GM18502 (cell line): ENCODE results near the gene MARF1.
"Not testable (repeated sequence)": the region's sequence is repeated elsewhere in the genome, so short reads cannot be mapped to it uniquely, and the experiment has no call there.

Experiments
- ATAC-seq: cut with Tn5 transposase; IDR thresholded peaks from one replicate; pipeline ENCODE4 v1.9.1; 2021; ENCODE audit warnings: mild to moderate bottlenecking; ENCODE audit not compliant: unreplicated experiment, poor library complexity

MARF1 gene

GRCh38 chr16:15643048-15643945, at the start of gene MARF1:
TSS of gene MARF1 (minus strand) at chr16:15643154. CDS start at chr16:15639233, 3,921 bp downstream.
- ATAC-seq, result peak; percentile 38

- not testable (repeated sequence) for ATAC-seq
These were observed 49.6 kb upstream of the MARF1 start for GRCh38 chr16:15692508-15692907.

- no peak for ATAC-seq
These were observed 48.1 kb upstream of the MARF1 start for GRCh38 chr16:15691046-15691445.

DNA sequence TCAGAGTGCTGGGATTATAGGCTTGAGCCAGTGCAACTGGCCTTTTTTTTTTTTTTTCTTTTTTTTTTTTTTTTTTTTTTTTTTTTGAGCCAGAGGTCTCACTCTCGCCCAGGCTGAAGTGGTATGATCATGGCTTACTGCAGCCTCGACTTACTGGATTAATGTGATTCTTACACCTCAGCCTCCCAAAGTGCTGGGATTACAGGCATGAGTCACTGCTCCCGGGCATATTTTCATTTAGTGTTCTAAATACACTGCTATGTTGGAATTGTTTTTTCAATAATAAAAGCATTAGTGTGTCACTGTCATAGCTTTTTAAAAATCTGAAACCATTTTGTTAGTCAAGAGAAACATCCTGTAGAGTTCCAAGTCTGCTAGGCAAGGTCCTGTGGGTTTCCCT, 47.3 kb upstream of the MARF1 start:
- no peak for ATAC-seq

GRCh38 chr16:15689290-15689689, 46.3 kb upstream of the MARF1 start:
- ATAC-seq, result no peak

DNA sequence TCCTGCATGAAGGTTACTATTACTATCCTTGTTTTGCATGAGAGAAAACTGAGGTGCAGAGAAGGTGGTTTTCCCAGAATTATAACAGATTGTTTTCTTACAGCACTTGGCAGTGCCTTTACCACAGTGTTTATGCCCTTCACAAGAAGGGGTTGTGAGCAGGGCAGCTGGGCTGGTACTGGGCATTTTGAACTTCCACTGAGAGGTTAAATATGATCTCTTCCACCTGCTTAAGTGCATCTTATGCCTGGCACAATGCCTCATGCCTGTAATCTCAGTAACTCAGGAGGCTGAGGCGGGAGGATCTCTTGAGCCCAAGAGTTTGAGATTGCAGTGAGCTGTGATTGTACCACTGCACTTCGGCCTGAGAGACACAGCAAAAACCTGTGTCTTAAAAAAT, 43.3 kb upstream of the MARF1 start:
- ATAC-seq, result no peak

GRCh38 chr16:15682105-15682570, 39.2 kb upstream of the MARF1 start:
- ATAC-seq, result peak; percentile 47

GRCh38 chr16:15677447-15677846, 34.5 kb upstream of the MARF1 start:
- ATAC-seq, result no peak

- ATAC-seq, result no peak
These were observed 33.6 kb upstream of the MARF1 start for GRCh38 chr16:15676506-15676905.

DNA sequence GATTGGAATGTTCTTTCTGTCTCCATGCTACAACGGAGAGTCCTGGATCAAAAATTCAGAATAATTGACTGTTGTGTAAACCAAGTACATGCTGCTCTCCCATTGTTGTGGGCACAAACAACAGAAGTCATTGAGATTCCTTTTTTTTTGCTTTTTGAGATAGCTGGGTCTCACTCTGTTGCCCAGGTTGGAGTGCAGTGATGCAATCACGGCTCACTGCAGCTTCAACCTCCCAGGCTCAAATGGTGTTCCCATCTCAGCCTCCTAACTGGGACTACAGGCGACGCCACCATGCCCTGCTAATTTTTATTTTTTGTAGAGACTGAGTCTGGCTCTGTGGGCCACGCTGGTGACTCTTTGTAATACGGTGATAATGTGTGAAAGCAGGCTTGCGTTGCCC, 31.6 kb upstream of the MARF1 start:
- ATAC-seq, result no peak

- ATAC-seq, result no peak
These were observed 29.7 kb upstream of the MARF1 start for GRCh38 chr16:15672514-15673167.

- ATAC-seq, result not testable (repeated sequence)
These were observed 29.2 kb upstream of the MARF1 start for GRCh38 chr16:15672127-15672513.

DNA sequence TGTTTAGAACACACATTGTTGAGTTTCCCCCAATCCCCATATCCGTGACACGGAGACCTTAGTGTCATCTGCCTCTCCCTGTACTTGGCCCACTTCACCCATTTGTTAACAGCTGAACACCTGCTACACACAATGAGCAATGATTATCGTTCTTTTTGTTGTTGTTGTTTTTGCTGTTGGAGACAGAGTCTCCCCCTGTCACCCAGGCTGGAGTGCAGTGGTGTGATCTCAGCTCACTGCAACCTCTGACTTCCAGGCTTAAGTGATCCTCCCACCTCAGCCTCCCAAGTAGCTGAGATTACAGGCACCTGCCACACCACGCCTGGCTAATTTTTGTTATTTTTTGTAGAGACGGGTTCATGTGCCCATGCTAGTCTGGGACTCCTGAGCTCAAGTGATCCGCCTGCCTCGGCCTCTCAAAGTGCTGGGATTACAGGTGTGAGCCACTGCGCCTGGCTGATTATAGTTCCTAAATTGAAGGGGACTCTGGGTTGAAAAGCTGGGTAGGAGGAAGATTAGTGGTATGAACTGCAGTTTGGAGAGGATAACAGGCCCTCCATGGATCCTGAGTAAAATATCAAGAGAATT, 28.7 kb upstream of the MARF1 start:
- no peak for ATAC-seq

- no peak for ATAC-seq
These were observed 24.3 kb upstream of the MARF1 start for GRCh38 chr16:15667091-15667742.

DNA sequence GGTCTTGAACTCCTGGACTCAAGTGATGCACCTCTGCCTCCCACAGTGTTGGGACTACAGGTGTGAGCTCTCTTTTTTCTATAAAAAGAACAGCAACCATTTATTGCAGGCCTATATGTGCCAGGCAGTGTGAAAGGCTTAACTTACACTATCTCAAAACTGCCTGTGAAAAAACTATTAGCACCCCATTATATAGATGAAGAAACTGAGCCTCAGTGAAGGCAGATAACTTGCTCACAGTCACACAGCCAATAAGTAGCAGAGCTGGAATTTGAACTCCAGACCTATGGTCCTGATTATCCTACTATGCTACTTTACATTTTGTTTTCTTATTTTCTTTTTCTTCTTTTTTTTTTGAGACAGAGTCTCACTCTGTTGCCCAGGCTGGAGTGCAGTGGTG, 22.2 kb upstream of the MARF1 start:
- no peak for ATAC-seq

- ATAC-seq, result no peak
These were observed 17.2 kb upstream of the MARF1 start for GRCh38 chr16:15660203-15660601.

- ATAC-seq, result no peak
These were observed 15.6 kb upstream of the MARF1 start for GRCh38 chr16:15658556-15658955.

- ATAC-seq, result no peak
These were observed 15.2 kb upstream of the MARF1 start for GRCh38 chr16:15658149-15658548.

DNA sequence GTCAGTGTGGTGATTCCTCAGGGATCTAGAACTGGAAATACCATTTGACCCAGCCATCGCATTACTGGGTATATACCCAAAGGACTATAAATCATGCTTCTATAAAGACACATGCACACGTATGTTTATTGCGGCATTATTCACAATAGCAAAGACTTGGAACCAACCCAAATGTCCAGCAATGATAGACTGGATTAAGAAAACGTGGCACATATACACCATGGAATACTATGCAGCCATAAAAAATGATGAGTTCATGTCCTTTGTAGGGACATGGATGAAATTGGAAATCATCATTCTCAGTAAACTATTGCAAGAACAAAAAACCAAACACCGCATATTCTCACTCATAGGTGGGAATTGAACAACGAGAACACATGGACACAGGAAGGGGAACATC, 12.6 kb upstream of the MARF1 start:
- not testable (repeated sequence) for ATAC-seq

GRCh38 chr16:15654591-15654990, 11.6 kb upstream of the MARF1 start:
- ATAC-seq, result no peak

DNA sequence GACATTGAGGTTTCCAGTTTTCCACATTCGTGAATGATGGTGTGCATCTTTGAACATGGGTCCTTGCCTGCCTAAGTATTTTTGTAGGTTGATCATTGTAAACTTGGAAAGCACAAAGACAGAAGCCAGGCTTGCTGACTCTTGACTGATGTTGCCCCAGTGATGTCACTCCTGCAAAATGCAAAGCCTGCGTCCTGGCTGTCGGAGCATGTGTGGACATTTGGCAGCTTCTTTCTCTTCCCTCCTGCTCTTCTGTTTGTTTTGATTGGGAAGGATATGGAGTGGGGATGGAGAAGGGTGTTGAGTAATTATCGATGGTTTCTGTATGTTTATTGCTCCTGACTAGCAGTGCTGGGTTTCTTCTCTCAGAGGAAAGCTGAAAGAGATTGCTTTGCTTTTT, 10.3 kb upstream of the MARF1 start:
- ATAC-seq, result no peak
